Ovary (tissue), 9 donors: ENCODE measurements around the gene PCDHGA9. TPM values are rescaled to one million over a fixed set of nuclear protein-coding genes. Genes with fewer than 3 reads are reported as not detected.
A peak's percentile ranks its signal among the peaks of the same experiment; 100 is the strongest.
"Not testable (repeated sequence)": the region's sequence is repeated elsewhere in the genome, so short reads cannot be mapped to it uniquely, and the experiment has no call there.

ENCODE experiments used
- DNase-seq, 5 donors: peaks; one replicate each; pipeline ENCODE4 v3.0.0-alpha.2; 2019 to 2020
- H3K27ac ChIP-seq, 2 donors: fragments of 200-600 bp; one replicate each; pipeline versions ENCODE4 v1.5.1 to v1.8.0; 2019 to 2022
- H3K27me3 ChIP-seq: fragments of 200-600 bp; one replicate; pipeline ENCODE4 v1.8.0; 2022
- H3K36me3 ChIP-seq: fragments of 200-600 bp; sonication (generic); one replicate; pipeline ENCODE4 v1.5.1; 2019
- H3K4me1 ChIP-seq: one replicate; pipeline ENCODE4 v1.8.1; 2013; ENCODE audit warnings: mild to moderate bottlenecking, moderate library complexity; ENCODE audit not compliant: insufficient read depth
- H3K4me3 ChIP-seq: fragments of 200-600 bp; sonication (generic); one replicate; pipeline ENCODE4 v1.5.1; 2017
- H3K9me3 ChIP-seq, 2 donors: fragments of 200-600 bp in 1 of 2; sonication (generic) in 1 of 2; one replicate each; pipeline versions ENCODE4 v1.5.1 to v1.8.1; 2013 to 2019; ENCODE audit warnings: mild to moderate bottlenecking in 1 of 2, moderate library complexity in 1 of 2
- CTCF ChIP-seq, 3 donors: fragments of 450-650 bp in 2 of 3; fragments of 200-600 bp in 1 of 3; IDR thresholded peaks; one replicate each; pipeline versions ENCODE4 v1.5.1 to v1.8.0; 2016 to 2022; ENCODE audit warnings: antibody characterized with exemption in 3 of 3, mild to moderate bottlenecking in 1 of 3
- EP300 ChIP-seq: sonication (generic); formaldehyde crosslinking; IDR thresholded peaks from one replicate; pipeline ENCODE4 v1.6.1; 2017; ENCODE audit warnings: antibody characterized with exemption
- POLR2A ChIP-seq: fragments of 450-650 bp; IDR thresholded peaks from one replicate; pipeline ENCODE4 v1.6.1; 2017; ENCODE audit warnings: antibody characterized with exemption, mild to moderate bottlenecking, moderate library complexity
- WGBS, 3 donors: extraction: QIAGEN DNeasy Blood & Tissue Kit in 1 of 3; methylation state at CpG; one replicate each; pipeline versions ENCODE4 v1.1.5 to v1.1.7; 2013 to 2017; 5-methylcytosine and 5-hydroxymethylcytosine counted together
- intact Hi-C, 4 donors: fragments of 100-400 bp; cut with DNase I; formaldehyde crosslinking; loops; one replicate each; pipeline versions ENCODE4 v1.11.0 to v1.15.1; 2022 to 2023
- polyA plus RNA-seq, 2 donors: library from polyadenylated mRNA; stranded (reverse); fragments of 200-250 nt in 1 of 2; fragments of 350-450 nt in 1 of 2; fragmentation: Illumina TruSeq in 1 of 2; extraction: RNeasy Lipid Tissue Mini Kit (QIAGEN cat#74804) in 1 of 2; gene quantifications; one replicate each; pipeline ENCODE4 v1.2.3, GENCODE V29; 2013 to 2014
- total RNA-seq, 7 donors: library from RNA; depleted of rRNA in 2 of 7; stranded (reverse); fragments of >200 nt in 2 of 7; fragmentation: NEBNext Ultra II Directional in 3 of 7; extraction: Animal tissue kit (Norgen Biotek cat#: 25700) in 3 of 7; gene quantifications; one replicate each; pipeline versions ENCODE4 v1.1.0 to v1.2.4, GENCODE V29; 2016 to 2023
- donor health status: DM: no; HTN: no; CAD: no; lungs with moderate emphysema.
- donor health status: DM: no; HTN: no; CAD: no.
- donor health status: Bipolar disorder and iron deficiency.
- donor health status: DM: yes; HTN: yes; CAD: no.
- donor health status: DM: no; HTN: no; CAD: no.
- donor health status: DM: yes; HTN: yes; CAD: no.

PCDHGA9 gene
- total and polyA plus RNA-seq, 9 donors: 2.3 to 11.7 (median 8.2) TPM

- no peak overlapping the region for H3K4me3 ChIP-seq
- no peak for DNase-seq
- no peaks in the 10 kb centered on the region for H3K36me3 ChIP-seq
- H3K4me1 ChIP-seq: no peaks in the 10 kb centered on the region
- no peaks in the 10 kb centered on the region for H3K27me3 ChIP-seq
- intact Hi-C loops: no loop called here
- no peak overlapping the region for H3K27ac ChIP-seq
- peaks cover 17 to 58% of the 10 kb centered on the region in 2 donors for H3K9me3 ChIP-seq
- TF ChIP-seq POLR2A (no peak), EP300 (no peak), CTCF (IDR thresholded peaks at IDR 0.05) (no peak)
- WGBS, 3 donors: 36 to 53% (median 36%) methylated on average over 31 to 53 of the region's 53 CpGs
These were observed 25.3 kb downstream of the PCDHGA9 start for GRCh38 chr5:141427783-141428426.

GRCh38 chr5:141430332-141431113 is 27.9 kb downstream of the PCDHGA9 start, which contains the start of gene PCDHGA12:
TSS of gene PCDHGA12 (plus strand) at chr5:141430507. CDS start at chr5:141430760, 253 bp downstream.
- Histone ChIP-seq H3K27ac (no peak within 1 kb of the TSS), H3K27me3 (no peaks in the 10 kb centered on the region), H3K4me3 (no peak within 1 kb of the TSS), H3K9me3 (peaks cover 12 to 59% of the 10 kb centered on the region in 2 donors), H3K36me3 (no peaks in the 10 kb centered on the region), H3K4me1 (no peaks in the 10 kb centered on the region)
- WGBS, 3 donors: 11 to 20% (median 12%) methylated on average over 33 of the region's 33 CpGs
- intact Hi-C loops: no loop called here
- DNase-seq: peak in 3 of 5 donors; percentile 35 to 51 (median 39)
- TF ChIP-seq CTCF (IDR thresholded peaks at IDR 0.05) (peak in 1 of 3 donors; percentile 18), EP300 (no peak), POLR2A (no peak)

- Histone ChIP-seq H3K9me3 (peaks cover 8 to 54% of the 10 kb centered on the region in 2 donors), H3K27me3 (no peaks in the 10 kb centered on the region), H3K4me3 (no peak overlapping the region), H3K4me1 (no peaks in the 10 kb centered on the region), H3K36me3 (no peaks in the 10 kb centered on the region), H3K27ac (no peak overlapping the region)
- 12 to 22% (median 15%) methylated on average over 37 of the region's 37 CpGs for WGBS, 3 donors
- TF ChIP-seq POLR2A (no peak), EP300 (no peak), CTCF (IDR thresholded peaks at IDR 0.05) (no peak)
- no peak for DNase-seq
- intact Hi-C loops: no loop called here
These were observed 28.7 kb downstream of the PCDHGA9 start for GRCh38 chr5:141431286-141431685.

GRCh38 chr5:141432308-141432707 is 29.7 kb downstream of the PCDHGA9 start:
- H3K27ac ChIP-seq, DNase-seq, H3K4me3 ChIP-seq, intact Hi-C loops, H3K36me3 ChIP-seq, H3K4me1 ChIP-seq, H3K27me3 ChIP-seq: not testable (repeated sequence)
- H3K9me3 ChIP-seq: peaks cover 8 to 45% of the 10 kb centered on the region in 2 donors
- WGBS, 3 donors: 32 to 37% (median 35%) methylated on average over 30 to 38 of the region's 38 CpGs

- H3K4me1 ChIP-seq, intact Hi-C loops, H3K27me3 ChIP-seq, H3K27ac ChIP-seq, H3K4me3 ChIP-seq, DNase-seq, H3K36me3 ChIP-seq: not testable (repeated sequence)
- 25 to 29% (median 25%) methylated on average over 20 to 29 of the region's 29 CpGs for WGBS, 3 donors
- H3K9me3 ChIP-seq: peaks cover 6 to 44% of the 10 kb centered on the region in 2 donors
These were observed 30.1 kb downstream of the PCDHGA9 start for GRCh38 chr5:141432726-141433125.
